ENCODE results near the gene MYO9B.
A peak's percentile ranks its signal among the peaks of the same experiment; 100 is the strongest.

Gene MYO9B, protein sequence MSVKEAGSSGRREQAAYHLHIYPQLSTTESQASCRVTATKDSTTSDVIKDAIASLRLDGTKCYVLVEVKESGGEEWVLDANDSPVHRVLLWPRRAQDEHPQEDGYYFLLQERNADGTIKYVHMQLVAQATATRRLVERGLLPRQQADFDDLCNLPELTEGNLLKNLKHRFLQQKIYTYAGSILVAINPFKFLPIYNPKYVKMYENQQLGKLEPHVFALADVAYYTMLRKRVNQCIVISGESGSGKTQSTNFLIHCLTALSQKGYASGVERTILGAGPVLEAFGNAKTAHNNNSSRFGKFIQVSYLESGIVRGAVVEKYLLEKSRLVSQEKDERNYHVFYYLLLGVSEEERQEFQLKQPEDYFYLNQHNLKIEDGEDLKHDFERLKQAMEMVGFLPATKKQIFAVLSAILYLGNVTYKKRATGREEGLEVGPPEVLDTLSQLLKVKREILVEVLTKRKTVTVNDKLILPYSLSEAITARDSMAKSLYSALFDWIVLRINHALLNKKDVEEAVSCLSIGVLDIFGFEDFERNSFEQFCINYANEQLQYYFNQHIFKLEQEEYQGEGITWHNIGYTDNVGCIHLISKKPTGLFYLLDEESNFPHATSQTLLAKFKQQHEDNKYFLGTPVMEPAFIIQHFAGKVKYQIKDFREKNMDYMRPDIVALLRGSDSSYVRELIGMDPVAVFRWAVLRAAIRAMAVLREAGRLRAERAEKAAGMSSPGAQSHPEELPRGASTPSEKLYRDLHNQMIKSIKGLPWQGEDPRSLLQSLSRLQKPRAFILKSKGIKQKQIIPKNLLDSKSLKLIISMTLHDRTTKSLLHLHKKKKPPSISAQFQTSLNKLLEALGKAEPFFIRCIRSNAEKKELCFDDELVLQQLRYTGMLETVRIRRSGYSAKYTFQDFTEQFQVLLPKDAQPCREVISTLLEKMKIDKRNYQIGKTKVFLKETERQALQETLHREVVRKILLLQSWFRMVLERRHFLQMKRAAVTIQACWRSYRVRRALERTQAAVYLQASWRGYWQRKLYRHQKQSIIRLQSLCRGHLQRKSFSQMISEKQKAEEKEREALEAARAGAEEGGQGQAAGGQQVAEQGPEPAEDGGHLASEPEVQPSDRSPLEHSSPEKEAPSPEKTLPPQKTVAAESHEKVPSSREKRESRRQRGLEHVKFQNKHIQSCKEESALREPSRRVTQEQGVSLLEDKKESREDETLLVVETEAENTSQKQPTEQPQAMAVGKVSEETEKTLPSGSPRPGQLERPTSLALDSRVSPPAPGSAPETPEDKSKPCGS (N-terminal part only)

DNA sequence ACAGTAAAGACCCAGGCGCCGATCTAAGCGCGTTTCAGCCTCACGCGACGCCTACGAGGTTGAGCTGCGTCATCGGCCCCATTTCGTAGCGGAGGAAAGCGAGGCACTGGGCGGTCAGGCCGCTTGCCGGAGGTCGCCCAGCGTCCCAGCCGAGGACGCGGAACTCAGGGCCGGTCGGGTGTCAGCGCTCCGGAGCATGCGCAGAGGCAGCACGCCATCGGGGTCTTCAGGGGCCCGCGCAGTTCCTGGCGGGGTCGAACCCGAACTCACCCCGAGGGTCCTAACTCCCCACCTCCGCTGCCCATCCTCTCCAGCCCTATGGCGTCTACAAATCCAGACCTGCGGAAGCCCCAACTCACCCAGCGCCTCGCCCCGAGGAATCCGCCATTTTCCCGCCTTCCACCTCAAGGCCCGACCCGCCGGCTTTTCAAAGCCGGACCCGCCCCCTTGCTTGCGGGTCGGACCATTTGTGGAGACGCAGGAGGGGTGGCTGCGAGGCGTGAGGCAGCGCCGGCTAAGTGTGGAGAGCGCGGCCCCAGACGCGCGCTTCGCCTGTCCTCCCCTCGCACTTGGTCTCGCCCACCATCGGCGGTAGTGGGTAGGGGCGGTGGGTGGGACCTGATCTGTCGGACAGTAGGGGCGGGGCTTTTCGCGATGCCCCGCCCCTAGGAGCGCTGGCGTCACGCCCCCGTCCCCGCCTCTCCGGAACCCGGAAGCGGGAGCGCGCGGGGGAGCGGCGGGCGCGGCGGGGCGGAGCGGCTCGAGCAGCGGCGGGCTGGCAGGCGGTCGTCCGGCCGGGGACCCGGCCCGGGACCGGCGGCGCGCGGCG lies at the start of gene MYO9B, which contains the start of gene HAUS8:
Gene MYO9B (plus strand): TSS at position 743 of the 829 bp plus-strand sequence. CDS start 25,941 bp downstream, outside the sequence.
Gene HAUS8 (minus strand): TSS at position 418 of the 829 bp plus-strand sequence. CDS start 30 bp downstream, at position 388.
- DNase-seq = peak; percentile 99

DNA sequence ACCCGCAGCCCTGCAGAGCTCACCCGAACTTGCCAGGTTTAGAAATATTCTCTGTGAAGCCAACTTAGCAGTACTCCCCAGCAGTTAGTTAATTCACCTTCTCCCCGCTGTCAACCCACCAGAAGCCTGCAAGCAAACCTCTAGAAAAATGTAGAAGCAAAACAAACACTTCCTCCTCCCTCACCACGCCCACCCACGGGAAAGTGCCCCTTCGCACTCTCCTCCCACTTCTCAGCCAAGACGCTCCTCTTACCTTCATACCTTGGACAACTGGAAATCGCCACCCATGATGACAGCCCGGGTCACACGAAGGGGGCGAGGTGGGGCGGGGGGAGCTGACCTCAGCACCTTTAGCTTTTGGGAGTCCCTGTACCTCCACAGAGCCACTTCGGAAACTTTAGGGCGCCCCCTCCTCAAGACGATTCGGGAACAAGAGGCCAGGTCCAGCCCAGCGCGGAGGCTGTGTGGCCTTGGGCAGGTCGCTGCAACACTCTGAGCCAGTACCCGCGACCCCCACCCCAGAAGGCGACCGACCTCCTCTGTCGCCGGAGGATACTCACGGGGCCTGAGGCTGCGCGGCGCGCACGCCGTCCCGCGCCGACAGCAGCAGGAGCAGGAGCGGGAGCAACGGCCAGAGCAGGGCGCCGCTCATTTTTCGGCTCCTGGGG lies 49.5 kb upstream of the MYO9B start:
- no peak for DNase-seq

DNA sequence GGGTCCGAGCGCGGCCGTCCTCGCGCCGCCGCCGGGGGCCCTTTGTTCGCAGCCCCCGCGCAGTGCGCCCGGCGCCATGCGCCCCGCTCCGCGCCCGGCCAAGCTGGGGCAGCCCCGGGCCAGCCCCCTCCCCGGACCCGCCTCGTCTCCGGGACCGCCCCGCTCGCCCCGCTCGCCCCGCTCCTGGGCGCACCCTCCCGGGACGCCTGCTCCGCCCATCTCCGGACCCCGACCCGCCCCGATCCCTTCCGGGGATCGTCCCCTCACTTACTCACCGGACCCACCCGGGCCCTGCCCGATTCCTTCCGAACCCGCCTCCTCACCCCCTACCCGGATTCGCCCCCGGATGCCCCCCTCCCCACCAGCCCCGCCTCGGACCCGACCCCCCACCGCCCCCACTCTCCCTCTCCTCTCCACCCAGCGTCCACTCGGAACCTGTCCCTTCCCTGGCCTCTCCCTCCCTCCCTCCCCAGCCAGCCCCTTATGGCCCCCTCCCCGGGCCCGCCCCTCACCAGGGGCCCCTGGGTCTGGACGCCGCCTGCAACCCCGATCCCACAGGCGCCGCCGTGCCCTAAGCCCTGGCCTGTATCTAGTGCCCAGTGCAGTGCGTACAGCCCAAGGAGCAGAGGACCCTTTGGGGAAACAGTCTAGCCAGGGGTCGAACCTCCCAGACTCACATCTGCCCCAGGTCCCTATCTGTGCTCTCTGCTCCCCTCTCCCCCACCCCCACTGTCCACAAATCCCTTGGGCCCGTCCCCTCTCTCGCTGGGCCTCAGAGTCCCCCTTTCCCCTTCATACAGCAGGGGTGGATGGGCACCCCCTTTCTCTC lies 48.7 kb upstream of the MYO9B start, which contains the start of gene CPAMD8:
Gene CPAMD8 (minus strand): TSS at position 105 of the 829 bp plus-strand sequence. CDS start 168 bp downstream, outside the sequence.
- DNase-seq = no peak

DNA sequence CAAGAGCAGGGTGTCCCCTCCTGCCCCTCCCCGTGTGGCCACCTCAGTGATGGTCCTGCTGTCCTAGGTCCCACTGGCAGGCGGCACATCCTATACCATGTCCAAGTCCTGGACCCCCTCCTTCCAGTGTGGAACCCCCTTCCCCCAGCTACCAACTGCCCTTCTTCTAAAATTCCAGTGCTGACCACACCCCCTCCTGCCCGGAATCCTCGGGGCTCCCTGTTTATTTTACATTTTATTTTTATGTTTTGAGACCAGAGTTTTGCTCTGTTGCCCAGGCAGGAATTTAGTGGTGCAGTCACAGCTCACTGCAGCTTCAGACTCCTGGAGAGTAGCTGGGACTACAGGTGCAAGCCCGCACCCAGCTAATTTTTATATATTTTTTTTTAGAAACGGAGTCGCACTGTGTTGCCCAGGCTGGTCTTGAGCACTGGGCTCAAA lies 48.0 kb upstream of the MYO9B start:
- no peak for DNase-seq

DNA sequence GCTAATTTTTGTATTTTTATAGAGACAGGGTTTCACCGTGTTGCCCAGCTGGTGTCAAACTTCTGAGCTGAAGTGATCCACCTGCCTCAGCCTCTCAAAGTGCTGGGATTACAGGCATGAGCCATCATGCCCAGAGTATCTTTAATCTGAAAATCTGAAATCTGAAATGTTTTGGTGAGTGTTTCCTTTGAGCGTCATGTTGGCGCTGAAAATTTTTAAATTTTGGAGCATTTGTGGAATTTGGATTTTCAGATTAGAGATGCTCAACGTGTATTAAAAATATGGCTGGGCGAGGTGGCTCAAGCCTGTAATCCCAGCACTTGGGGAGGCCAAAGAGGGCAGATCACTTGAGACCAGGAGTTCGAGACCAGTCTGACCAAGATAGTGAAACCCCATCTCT lies 43.8 kb upstream of the MYO9B start:
- DNase-seq = no peak

DNA sequence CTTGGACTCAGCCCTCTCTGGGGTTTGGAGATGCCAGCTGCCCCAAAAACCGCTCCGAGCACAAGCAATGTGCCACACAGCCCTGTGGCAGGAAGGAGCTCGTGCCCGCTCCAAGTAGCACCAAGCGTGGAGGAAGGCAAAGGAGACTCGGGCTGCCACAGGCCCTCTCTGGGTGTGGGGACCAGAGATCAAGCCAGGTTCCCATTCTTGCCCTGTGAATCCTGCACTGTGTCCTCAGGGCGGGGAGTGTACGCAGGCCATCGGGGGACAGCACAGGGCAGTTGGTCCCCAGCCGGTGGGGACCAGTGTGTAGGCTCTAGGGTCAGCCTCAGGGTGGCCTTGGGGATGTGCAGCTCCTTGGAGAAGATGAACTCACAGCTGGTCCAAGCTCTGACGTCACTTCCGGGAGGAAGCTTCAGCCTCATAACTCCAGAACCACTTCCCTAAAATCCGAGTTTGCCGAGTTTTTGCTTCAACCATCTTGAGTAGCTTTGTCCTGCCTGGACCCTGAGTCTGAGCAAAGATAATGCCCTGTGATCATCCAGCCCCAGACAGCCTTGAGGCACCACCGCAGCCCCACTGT lies 39.6 kb upstream of the MYO9B start:
- DNase-seq = no peak

DNA sequence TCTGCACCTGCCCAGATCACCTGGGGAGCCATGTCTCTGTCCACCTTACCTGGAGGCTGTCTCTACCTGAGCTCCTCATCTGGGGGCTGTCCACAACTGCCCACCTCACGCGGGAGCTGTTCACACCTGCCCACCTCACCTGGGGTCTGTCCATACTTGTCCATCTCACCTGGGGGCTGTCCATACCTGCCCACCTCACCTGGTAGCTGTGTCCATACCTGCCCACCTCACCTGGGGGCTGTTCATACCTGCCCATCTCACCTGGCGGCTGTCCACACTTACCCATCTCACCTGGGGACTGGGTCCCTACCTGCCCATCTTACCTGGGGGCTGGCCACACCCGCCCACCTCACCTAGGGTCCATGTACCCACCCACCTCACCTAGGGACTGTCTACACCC lies 38.9 kb upstream of the MYO9B start:
- no peak for DNase-seq

DNA sequence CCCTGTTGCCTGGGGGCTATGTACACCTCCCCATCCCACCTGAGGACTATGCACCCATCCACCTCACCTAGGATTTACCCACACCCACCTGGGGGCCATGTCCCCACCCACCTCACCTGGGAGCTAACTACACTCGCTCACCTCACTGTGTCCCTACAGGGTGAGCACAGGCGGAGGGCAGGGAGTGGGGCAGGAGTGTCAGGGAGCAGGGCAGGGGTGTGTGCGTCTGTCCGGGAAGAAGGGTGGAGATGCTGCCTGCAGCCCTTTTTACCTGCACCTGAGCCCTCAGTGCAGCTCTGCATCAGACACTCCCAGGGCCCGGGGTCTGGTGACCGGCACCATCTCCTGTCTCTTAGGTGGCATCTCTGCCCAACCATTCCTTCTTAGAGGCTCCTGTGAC lies 38.4 kb upstream of the MYO9B start:
- DNase-seq = no peak

DNA sequence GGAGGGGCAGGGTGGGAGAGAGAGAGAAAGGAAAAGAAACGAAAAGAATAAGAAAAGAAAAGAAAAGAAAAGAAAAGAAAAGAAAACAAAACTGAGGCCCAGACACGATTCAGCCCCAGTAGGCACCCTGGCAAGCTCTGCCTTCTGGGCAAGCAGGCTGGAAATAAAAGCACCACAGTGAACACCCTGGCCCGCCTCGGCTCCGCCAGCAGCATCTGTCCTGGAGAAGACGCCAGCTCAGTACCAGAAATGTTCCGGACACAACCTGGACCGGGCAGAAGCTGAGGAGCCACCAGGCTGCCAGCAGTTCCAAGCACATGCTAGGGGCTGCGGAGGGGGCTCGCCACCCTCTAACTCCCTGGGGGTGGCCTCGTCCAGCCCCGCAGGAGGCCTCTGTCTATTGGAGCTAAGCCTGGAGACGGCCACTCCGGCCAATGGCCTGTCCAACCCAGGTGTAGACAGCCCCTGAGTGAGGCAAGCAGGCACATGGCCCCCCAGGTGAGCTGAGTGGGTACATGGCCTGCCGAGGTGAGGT lies 37.5 kb upstream of the MYO9B start:
- DNase-seq = no peak

DNA sequence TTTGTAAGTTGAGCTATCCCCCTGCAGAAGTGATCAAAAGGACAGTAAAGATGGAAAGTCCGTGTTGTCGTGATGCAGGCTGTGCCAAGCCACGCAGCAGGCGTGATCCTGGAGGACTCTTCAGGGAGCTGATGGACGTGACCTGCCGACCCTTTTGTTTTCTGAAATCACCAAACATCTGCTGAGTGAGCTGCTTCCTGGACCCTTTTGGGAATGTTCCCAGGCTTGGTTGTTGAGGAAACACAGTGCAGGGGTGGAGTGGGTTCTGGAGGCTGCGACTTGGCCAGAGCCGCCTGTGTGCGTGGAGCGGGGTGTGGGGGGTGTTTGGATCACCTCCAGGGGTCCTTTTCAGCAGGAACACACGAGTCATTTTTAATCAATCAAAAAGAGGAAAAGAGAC lies 33.6 kb upstream of the MYO9B start:
- DNase-seq = no peak

DNA sequence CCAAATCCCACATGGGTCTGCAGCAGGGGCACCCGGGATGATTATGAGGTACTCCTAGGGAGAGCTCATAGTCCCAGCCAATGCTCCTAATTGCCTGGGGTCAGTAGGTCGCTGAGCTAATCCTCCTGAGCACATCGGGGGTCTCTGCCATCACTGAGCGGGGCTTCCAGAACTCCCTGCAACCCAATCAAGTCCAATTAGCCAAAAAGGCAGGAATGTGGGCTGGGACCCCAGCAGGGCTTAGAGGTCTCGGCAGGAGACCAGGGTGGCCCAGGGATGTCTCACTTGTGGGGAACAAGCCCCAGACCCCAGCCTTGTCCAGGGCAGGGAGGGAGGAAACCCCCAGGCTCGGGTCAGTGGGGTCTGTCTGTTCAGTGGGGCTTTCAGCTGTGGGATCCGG lies 31.8 kb upstream of the MYO9B start:
- no peak for DNase-seq

DNA sequence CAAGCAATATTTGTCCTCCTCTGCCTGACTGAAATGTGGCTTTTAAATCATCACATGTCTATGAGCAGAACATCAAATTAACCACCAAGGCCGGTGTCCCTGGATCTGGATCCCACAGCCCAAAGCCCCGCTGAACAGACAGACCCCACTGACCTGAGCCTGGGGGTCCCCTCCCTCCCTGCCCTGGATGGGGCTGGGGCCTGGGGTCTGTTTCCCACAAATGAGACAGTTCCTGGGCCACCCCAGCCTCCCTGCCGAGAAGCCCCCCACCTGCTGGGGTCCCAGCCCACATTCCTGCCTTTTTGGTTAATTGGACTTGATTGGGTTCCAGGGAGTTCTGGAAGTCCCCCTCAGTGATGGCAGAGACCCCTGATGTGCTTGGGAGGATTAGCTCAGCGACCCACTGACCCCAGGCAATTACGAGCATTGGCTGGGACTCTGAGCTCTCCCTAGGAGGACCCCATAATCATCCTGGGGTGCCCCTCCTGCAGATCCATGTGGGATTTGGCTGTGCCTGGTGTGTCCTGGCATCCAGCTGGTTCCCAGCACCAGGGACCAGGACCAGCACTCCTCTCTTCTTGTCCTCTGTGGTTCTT lies 29.6 kb upstream of the MYO9B start:
- no peak for DNase-seq

DNA sequence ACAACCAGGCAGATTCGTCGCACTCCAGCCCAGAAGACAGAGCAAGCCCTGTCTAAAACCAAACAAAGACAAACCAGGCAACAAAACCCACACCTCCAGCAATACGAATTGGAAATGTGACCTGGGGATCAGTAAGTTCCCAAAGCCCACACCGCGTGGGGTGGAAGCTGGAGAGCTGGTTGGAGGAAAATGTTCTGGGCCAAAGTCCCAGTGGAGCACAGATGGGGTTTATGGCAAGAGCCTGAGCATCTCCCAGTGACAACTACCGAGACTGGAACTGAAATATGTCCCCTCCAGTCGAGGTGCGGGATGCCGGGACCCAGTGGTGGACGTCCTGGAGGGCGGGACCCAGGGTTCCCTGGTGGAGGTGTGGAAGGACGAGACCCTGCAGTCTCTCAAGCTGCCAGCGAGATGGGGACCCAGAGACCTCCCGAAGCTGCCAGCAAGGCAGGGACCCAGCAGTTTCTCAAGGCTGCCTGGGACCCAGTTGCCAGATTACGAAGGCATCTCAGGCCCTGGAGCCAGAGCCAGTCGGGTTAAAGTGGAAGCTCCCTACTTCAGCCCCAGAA lies 26.6 kb upstream of the MYO9B start:
- no peak for DNase-seq

DNA sequence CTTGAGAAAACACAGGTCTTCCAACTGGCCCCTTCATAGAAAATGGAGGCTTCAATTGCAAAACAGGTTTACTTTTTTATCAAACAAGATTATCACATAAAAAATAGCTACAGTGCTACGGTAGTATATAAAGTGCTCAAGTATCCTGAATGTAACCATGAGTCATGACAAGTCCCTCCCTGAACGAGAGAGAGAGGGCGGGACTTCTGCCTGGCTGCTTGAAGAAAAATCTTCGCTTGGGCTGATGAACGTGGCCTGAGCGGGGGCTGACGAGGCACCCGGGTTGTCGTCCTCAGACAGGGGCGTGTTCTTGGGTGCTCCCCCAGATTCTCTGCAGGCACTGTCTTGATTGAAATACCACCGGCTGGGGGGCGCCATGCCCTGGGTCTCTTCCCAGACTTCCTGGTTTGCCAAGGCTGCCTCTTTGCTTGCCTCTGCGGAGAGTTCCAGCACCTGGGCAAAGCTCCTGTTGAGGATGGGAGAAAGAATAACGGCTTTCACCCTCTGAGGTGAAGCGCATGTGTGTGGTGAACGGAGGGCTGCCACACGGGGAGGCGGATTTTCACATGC lies 25.8 kb upstream of the MYO9B start:
- no peak for DNase-seq

DNA sequence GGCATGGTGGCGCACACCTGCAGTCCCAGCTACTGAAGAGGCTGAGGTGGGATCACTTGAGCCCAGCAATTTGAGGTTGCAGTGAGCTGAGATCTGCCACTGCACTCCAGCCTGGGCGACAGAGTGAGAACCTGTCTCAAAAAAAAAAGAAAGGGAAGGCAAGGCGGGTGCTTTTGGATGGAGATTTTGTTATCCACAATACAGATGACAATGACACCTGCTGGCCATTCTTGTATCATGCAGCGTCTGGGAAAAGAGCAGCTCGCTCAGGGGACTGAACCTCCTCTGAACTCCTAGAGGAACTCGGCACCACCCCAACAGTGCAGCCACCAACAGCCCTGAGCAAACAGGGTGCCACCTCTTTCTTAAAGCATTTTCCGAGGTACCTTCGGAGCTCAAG lies 23.1 kb upstream of the MYO9B start:
- DNase-seq = no peak

DNA sequence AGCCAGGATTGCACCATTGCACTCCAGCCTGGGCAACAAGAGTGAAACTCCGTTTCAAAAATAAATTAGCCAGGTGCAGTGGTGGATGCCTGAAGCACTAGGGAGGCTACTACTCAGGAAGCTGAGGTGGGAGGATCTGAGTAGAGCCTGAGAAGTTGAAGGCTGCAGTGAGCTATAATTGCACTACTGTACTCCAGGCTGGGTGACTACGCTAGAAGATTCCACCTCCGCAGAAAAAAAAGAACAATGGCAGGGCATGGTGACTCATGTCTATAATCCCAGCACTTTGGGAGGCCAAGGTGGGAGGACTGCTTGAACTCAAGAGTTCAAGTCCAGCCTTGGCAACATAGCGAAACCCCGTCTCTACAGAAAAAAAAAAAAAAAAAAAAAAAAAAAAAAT lies 20.8 kb upstream of the MYO9B start:
- no peak for DNase-seq

DNA sequence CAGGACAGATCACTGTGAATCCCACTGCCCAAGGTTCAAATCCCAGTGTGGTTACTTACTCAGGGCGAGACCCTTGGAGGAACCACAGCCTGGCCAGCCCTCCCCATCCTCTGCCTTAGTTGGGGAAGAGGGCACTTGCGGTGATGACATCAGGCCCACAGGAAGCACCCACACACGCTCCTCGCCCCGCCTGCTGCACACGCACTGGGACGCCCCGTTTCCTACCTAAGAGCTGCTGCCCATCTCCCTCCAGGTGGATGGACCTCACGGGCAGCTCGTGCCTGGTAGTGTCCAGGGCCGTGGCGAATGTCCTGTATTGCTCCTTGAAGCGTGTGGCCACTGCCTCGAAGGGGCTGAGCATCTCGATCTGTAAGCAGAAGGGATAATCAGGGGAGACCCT lies 19.9 kb upstream of the MYO9B start:
- no peak for DNase-seq

DNA sequence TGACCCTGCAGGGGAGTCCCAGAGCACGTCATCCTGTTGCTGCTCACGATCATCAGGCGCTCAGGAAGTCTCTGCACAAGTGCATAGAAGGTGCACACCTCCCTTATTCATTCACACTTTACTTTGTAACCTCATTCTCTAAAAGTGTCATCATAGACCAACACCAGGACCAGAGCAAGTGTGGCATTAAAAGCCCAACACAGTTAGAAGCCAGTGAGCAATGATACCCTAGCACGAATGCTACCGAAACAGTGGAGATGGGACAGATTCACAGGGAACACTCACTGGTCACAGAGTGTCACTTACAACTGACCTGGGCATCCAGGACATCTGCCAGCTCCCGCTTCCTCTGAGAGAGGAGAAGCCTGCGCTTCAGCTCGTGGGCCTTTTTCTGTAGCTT lies 17.3 kb upstream of the MYO9B start:
- DNase-seq = no peak

DNA sequence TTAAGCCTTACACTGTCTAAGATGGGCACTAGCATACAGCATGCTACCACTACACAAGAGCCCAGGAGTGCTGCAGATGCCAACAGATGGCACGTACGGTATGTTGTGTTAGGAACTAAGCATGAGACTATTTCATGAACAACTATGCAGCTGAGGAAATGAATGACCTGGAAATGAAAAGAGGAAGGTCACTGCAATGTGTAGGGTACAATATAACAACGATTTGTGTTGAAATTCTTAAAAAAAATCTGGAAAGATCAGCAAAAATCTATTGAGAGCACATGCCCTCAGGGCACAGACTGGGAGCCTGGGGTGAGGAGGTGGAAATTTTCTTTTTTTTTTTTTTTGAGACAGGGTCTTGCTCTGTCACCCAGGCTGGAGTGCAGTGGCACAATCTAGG lies 14.8 kb upstream of the MYO9B start:
- no peak for DNase-seq
